Right atrium auricular region (tissue), 2 donors: ENCODE data around the gene ANGPTL2. TPM values are rescaled to one million over a fixed set of nuclear protein-coding genes. Genes with fewer than 3 reads are reported as not detected.

Experiments
- DNase-seq: peaks from one replicate; pipeline ENCODE4 v3.0.0-alpha.2; 2019; ENCODE audit warnings: low spot score
- H3K27ac ChIP-seq, 2 donors: fragments of 200-600 bp; sonication (generic); 1 replicate in 1 of 2; 2 replicates in 1 of 2; pipeline ENCODE4 v1.5.1; 2016 to 2019
- H3K27me3 ChIP-seq, 2 donors: fragments of 200-600 bp; sonication (generic); one replicate each; pipeline versions ENCODE4 v1.5.1 to v1.6.0; 2017 to 2019
- H3K36me3 ChIP-seq: fragments of 200-600 bp; sonication (generic); one replicate; pipeline ENCODE4 v1.5.1; 2016
- H3K4me1 ChIP-seq, 2 donors: fragments of 200-600 bp; sonication (generic); one replicate each; pipeline versions ENCODE4 v1.5.1 to v1.6.0; 2017 to 2019
- H3K4me3 ChIP-seq, 2 donors: fragments of 200-600 bp; sonication (generic); 1 replicate in 1 of 2; 2 replicates in 1 of 2; pipeline ENCODE4 v1.5.1; 2017 to 2019; ENCODE audit warnings: mild to moderate bottlenecking in 1 of 2, moderate library complexity in 1 of 2
- H3K9me3 ChIP-seq, 2 donors: fragments of 200-600 bp; sonication (generic); one replicate each; pipeline ENCODE4 v1.5.1; 2019
- total RNA-seq, 2 donors: library from RNA; depleted of rRNA; stranded (reverse); fragments of >200 nt; gene quantifications; one replicate each; pipeline ENCODE4 v1.1.0, GENCODE V29; 2016
- TF ChIP-seq, protein P1 (sequence below), 2 donors: fragments of 200-600 bp; sonication (generic); IDR thresholded peaks; one replicate each; pipeline ENCODE4 v1.5.1; 2019; ENCODE audit warnings: antibody characterized with exemption in 2 of 2

ANGPTL2 gene
- total RNA-seq, 2 donors from 2014 or later: 42.8 to 55.8 TPM

DNA sequence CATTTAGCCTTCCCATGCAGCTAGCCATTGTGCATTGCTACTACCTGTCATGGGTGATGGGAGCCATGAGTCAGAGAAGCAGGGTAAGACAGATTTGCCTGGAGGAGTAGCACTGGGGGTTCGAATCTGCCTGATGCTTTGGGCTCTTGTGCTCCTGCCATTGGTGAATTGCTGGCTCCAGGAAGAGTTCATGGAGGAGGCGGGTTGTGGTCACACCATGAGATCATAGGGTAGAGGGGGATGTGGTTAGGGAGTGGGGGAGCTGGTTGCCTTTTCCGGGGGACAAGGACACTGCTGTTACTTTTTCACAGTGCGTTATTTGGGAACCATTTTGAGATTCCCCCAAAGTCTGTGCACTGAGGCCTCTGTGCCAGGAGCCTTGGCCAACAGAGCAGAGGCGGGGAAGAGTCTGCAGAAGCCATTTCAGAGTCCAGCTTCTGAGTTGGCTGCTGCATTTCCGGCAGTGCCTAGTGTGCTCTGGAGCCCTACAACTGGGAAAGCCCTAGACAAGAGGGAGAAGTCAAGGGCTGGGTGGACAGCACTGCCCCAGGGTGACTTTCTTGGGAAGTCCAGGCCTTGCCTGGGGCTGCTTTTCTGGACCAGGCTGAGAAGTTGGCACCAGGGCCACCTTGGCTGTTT is 6.2 kb downstream of the ANGPTL2 start:
- Histone ChIP-seq H3K9me3 (no peaks in the 10 kb centered on the region), H3K36me3 (peaks cover 6% of the 10 kb centered on the region), H3K4me3 (no peak overlapping the region), H3K27ac (peak overlapping the region; percentile 33 to 35), H3K27me3 (no peaks in the 10 kb centered on the region), H3K4me1 (peaks cover 0 to 79% of the 10 kb centered on the region in 2 donors)
- TF ChIP-seq, protein P1, sequence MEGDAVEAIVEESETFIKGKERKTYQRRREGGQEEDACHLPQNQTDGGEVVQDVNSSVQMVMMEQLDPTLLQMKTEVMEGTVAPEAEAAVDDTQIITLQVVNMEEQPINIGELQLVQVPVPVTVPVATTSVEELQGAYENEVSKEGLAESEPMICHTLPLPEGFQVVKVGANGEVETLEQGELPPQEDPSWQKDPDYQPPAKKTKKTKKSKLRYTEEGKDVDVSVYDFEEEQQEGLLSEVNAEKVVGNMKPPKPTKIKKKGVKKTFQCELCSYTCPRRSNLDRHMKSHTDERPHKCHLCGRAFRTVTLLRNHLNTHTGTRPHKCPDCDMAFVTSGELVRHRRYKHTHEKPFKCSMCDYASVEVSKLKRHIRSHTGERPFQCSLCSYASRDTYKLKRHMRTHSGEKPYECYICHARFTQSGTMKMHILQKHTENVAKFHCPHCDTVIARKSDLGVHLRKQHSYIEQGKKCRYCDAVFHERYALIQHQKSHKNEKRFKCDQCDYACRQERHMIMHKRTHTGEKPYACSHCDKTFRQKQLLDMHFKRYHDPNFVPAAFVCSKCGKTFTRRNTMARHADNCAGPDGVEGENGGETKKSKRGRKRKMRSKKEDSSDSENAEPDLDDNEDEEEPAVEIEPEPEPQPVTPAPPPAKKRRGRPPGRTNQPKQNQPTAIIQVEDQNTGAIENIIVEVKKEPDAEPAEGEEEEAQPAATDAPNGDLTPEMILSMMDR (IDR thresholded peaks at IDR 0.05): no peak
- no peak for DNase-seq

DNA sequence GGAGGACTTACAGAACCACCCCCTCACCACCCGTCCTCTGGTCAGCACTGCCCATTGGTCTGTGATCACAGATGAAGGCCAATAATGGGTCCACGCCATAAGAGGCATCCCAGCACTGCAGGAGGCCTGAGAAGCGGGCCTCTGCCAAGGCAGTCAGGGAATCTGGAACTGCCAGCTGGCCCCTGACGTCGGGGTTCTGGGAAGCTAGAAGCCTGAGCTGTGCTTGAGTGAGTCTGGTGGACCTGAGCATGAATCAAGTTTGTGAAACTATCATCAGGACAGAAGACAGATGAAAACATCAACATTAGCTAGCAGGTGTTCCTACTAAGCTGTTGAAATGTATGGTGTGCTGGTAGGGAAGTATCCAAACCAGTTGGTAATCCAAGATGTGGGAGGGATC is 7.8 kb downstream of the ANGPTL2 start:
- no peaks in the 10 kb centered on the region for H3K9me3 ChIP-seq
- no peak overlapping the region for H3K4me3 ChIP-seq
- H3K4me1 ChIP-seq: peaks cover 0 to 76% of the 10 kb centered on the region in 2 donors
- peaks cover 6% of the 10 kb centered on the region for H3K36me3 ChIP-seq
- H3K27ac ChIP-seq: peak overlapping the region in 1 of 2 donors; percentile 5
- no peak for DNase-seq
- TF ChIP-seq, protein P1 (IDR thresholded peaks at IDR 0.05): no peak
- no peaks in the 10 kb centered on the region for H3K27me3 ChIP-seq

DNA sequence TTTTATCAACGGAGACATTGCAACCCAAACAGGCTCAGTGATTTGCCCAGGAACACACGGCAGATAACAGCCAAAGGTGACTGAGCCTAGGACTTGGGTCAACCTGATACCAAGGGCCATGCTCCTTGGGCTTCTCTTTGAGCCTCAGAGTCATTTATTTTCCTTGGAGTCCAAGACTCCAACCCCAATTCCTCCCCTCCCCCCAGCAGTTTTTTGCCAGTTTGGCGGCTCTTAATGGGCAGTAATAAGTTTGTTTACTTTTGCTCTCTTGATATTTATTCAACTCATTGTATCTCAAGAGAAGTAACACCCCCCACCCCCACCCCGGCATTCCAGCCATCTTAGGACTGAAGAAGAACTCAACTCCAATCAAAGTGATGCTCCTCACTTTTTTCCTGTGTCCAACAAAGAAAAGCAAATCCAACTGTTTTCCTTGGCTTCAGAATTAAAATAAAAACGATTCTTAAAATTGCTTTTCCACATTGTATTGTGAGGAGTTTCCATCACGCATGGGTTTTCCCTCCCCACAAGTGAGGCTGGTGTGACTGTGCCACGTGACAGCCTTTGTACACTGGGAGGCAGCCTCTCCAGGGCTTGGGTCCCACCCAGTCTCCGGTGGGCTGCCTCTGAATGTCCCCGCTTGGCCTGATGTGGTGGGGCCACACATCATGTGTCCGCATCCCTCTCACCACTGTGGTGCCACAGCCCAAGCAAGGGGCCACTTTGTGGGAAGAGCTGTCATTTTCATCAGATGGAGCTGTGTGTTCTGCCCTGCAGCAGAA is 9.1 kb downstream of the ANGPTL2 start:
- Histone ChIP-seq H3K36me3 (peaks cover 2% of the 10 kb centered on the region), H3K4me1 (peaks cover 0 to 79% of the 10 kb centered on the region in 2 donors), H3K27me3 (no peaks in the 10 kb centered on the region), H3K9me3 (no peaks in the 10 kb centered on the region), H3K4me3 (no peak overlapping the region), H3K27ac (peak overlapping the region in 1 of 2 donors; percentile 27)
- TF ChIP-seq, protein P1 (IDR thresholded peaks at IDR 0.05): no peak
- no peak for DNase-seq

DNA sequence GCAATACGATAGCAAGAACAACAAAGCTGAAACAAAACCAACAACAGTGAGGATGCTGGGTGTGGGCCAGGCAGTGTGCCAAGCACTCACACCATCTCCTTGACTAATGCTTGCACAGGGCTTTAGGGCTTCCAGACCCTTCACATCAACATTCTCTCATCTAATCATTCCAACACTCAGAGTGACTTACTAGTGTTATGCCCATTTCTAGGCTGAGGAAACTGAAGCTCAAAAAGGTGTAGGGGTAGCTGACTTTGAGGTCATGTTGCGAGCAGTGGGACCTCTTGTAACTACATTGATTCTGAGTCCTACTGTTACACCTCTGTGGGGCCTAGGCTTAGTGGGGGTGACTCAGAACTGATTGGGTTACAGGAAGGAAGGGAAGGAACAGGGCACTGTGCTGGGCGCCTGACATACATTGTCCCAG is 9.7 kb downstream of the ANGPTL2 start:
- no peak for DNase-seq
- TF ChIP-seq, protein P1 (IDR thresholded peaks at IDR 0.05): no peak
- Histone ChIP-seq H3K27me3 (no peaks in the 10 kb centered on the region), H3K9me3 (no peaks in the 10 kb centered on the region), H3K27ac (peak overlapping the region in 1 of 2 donors; percentile 27), H3K36me3 (peaks cover 8% of the 10 kb centered on the region), H3K4me3 (no peak overlapping the region), H3K4me1 (peaks cover 0 to 81% of the 10 kb centered on the region in 2 donors)

DNA sequence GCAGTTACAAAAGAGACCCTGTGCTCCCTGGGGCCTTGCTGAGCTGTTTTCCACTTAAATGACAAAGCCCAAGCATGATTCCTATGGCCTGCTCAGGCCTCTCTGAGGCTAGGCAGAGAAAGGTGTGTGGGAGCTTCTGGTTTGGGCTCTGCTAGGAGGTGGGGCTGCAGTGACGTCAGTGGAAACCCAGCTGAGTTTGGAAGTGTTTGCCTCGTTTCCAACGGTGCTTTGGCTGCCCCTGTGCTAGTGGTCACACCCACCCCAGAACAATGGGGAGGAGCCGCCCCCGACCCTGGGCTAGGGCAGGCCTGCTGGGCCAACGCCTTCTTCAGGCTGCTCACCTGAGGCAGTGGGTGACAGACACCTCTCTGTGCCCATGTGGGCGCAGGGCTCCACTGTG is 10.4 kb downstream of the ANGPTL2 start:
- peaks cover 0 to 76% of the 10 kb centered on the region in 2 donors for H3K4me1 ChIP-seq
- peak; percentile 71 for DNase-seq
- H3K9me3 ChIP-seq: no peaks in the 10 kb centered on the region
- peak overlapping the region; percentile 27 to 46 for H3K27ac ChIP-seq
- H3K4me3 ChIP-seq: no peak overlapping the region
- TF ChIP-seq, protein P1 (IDR thresholded peaks at IDR 0.05): no peak
- no peaks in the 10 kb centered on the region for H3K27me3 ChIP-seq
- peaks cover 10% of the 10 kb centered on the region for H3K36me3 ChIP-seq
